Lower leg skin (tissue), 4 donors: ENCODE data around the gene THAP4. TPM values are rescaled to one million over a fixed set of nuclear protein-coding genes. Genes with fewer than 3 reads are reported as not detected.

Experiments used
- DNase-seq, 2 donors: peaks; one replicate each; pipeline ENCODE4 v3.0.0-alpha.2; 2019; ENCODE audit warnings: low spot score in 2 of 2
- H3K4me3 ChIP-seq: fragments of 200-600 bp; sonication (generic); 2 replicates; pipeline ENCODE4 v1.5.1; 2017; ENCODE audit warnings: mild to moderate bottlenecking, low read depth; ENCODE audit not compliant: poor library complexity, severe bottlenecking
- CTCF ChIP-seq, 3 donors: fragments of 450-650 bp; IDR thresholded peaks; one replicate each; pipeline ENCODE4 v1.5.1; 2016; ENCODE audit warnings: antibody characterized with exemption in 3 of 3, mild to moderate bottlenecking in 3 of 3, moderate library complexity in 2 of 3
- POLR2A ChIP-seq, 2 donors: fragments of 450-650 bp; IDR thresholded peaks; one replicate each; pipeline ENCODE4 v1.6.1; 2016 to 2017; ENCODE audit warnings: antibody characterized with exemption in 2 of 2, mild to moderate bottlenecking in 1 of 2, moderate library complexity in 1 of 2
- WGBS, 2 donors: methylation state at CpG; one replicate each; pipeline ENCODE4 v1.1.5; 2018; 5-methylcytosine and 5-hydroxymethylcytosine counted together
- intact Hi-C: fragments of 100-400 bp; cut with DNase I; formaldehyde crosslinking; loops from one replicate; pipeline ENCODE4 v1.15.0; 2023; ENCODE audit warnings: low total_unique reads
- total RNA-seq, 4 donors: library from RNA; depleted of rRNA; stranded (reverse); fragments of >200 nt; gene quantifications; one replicate each; pipeline ENCODE4 v1.1.0, GENCODE V29; 2016

THAP4 gene
- total RNA-seq, 4 donors from 2014 or later = 52.4 to 60.7 (median 58.3) TPM

DNA sequence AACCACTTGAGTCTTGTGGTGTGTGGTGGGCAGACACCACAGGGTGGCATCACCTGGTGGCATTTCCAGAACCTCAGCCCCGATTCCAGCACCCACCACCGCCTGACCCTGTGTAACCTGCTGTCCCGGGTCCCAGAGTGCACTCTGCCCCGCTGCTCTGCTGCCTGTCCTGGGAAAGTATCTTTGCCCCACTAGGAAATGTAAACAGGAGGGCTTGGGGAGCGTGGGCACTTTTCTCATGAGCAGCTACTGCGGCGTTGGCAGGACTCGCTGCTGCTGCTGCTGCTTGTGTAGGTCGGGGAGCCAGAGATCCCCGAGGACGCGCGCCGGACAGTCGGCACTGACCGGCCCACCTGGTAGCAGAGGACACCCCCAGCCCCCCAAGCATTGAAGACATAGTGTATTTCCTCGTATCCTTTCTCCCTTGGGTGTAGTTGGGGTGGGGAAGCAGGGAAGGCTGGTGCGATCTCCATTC lies 36.3 kb upstream of the THAP4 start:
- H3K4me3 ChIP-seq = no peak overlapping the region
- DNase-seq = no peak
- 85 to 93% methylated on average over 17 to 18 of the region's 18 CpGs for WGBS, 2 donors
- no peak for TF ChIP-seq POLR2A (IDR thresholded peaks at IDR 0.05)
- intact Hi-C loops = no loop called here

- TF ChIP-seq CTCF (IDR thresholded peaks at IDR 0.05) (no peak), POLR2A (IDR thresholded peaks at IDR 0.05) (no peak)
- intact Hi-C loops = no loop called here
- H3K4me3 ChIP-seq = no peak overlapping the region
- DNase-seq = no peak
- 81 to 92% methylated on average over 30 to 34 of the region's 42 CpGs for WGBS, 2 donors
Observed at GRCh38 chr2:241672243-241673188, 35.6 kb upstream of the THAP4 start.

GRCh38 chr2:241671457-241672240 lies 34.7 kb upstream of the THAP4 start:
- WGBS, 2 donors = 88 to 94% methylated on average over 21 to 31 of the region's 31 CpGs
- intact Hi-C loops = no loop called here
- no peak overlapping the region for H3K4me3 ChIP-seq
- no peak for DNase-seq
- TF ChIP-seq POLR2A (IDR thresholded peaks at IDR 0.05) (no peak), CTCF (IDR thresholded peaks at IDR 0.05) (no peak)

GRCh38 chr2:241670333-241671110 lies 33.6 kb upstream of the THAP4 start:
- 85 to 87% methylated on average over 27 to 31 of the region's 31 CpGs for WGBS, 2 donors
- TF ChIP-seq CTCF (IDR thresholded peaks at IDR 0.05) = no peak
- no peak for TF ChIP-seq POLR2A (IDR thresholded peaks at IDR 0.05)
- DNase-seq = no peak
- intact Hi-C loops = no loop called here
- no peak overlapping the region for H3K4me3 ChIP-seq

- TF ChIP-seq CTCF (IDR thresholded peaks at IDR 0.05) = no peak
- TF ChIP-seq POLR2A (IDR thresholded peaks at IDR 0.05) = no peak
- intact Hi-C loops = no loop called here
- WGBS, 2 donors = 91 to 93% methylated on average over 12 of the region's 12 CpGs
- H3K4me3 ChIP-seq = no peak overlapping the region
- DNase-seq = no peak
Observed at GRCh38 chr2:241668839-241669238, 31.9 kb upstream of the THAP4 start.
